Endodermal cell (in vitro differentiated cells): ENCODE data around the gene ETFDH. TPM values are rescaled to one million over a fixed set of nuclear protein-coding genes. Genes with fewer than 3 reads are reported as not detected.
"Not testable (repeated sequence)": the region's sequence is repeated elsewhere in the genome, so short reads cannot be mapped to it uniquely, and the experiment has no call there.

Experiments
- DNase-seq: peaks from one replicate; pipeline ENCODE4 v3.0.0-alpha.2; 2017
- H3K27ac ChIP-seq: 2 replicates; pipeline ENCODE4 v1.5.1; 2013; ENCODE audit warnings: mild to moderate bottlenecking, low read depth, low read length, moderate library complexity
- H3K27me3 ChIP-seq: 2 replicates; pipeline ENCODE4 v1.6.1; 2013; ENCODE audit warnings: mild to moderate bottlenecking, low read length, moderate library complexity; ENCODE audit not compliant: insufficient read depth, control insufficient read depth, poor library complexity, severe bottlenecking
- H3K36me3 ChIP-seq: 2 replicates; pipeline ENCODE4 v1.7.0; 2013; ENCODE audit warnings: mild to moderate bottlenecking, low read length, moderate library complexity; ENCODE audit not compliant: control insufficient read depth, insufficient read depth
- H3K4me1 ChIP-seq: one replicate; pipeline ENCODE4 v1.7.0; 2013; ENCODE audit warnings: low read length; ENCODE audit not compliant: control insufficient read depth, insufficient read depth
- H3K4me3 ChIP-seq: 2 replicates; pipeline ENCODE4 v1.5.1; 2013; ENCODE audit warnings: mild to moderate bottlenecking, low read length, moderate library complexity
- H3K9ac ChIP-seq: 2 replicates; pipeline ENCODE4 v1.6.1; 2013; ENCODE audit warnings: mild to moderate bottlenecking, low read length, moderate library complexity; ENCODE audit not compliant: poor library complexity, severe bottlenecking; ENCODE audit errors: extremely low read depth
- H3K9me3 ChIP-seq: 2 replicates; pipeline ENCODE4 v1.6.1; 2013; ENCODE audit warnings: mild to moderate bottlenecking, low read length, moderate library complexity; ENCODE audit not compliant: control insufficient read depth
- H3K27ac Mint-ChIP-seq: 2 replicates; pipeline ENCODE4 v1.8.0; 2020; ENCODE audit warnings: mixed read lengths
- H3K27me3 Mint-ChIP-seq: 2 replicates; pipeline ENCODE4 v1.8.0; 2021; ENCODE audit warnings: mild to moderate bottlenecking, mixed read lengths; ENCODE audit not compliant: insufficient read depth
- H3K36me3 Mint-ChIP-seq: 2 replicates; pipeline ENCODE4 v1.8.0; 2020; ENCODE audit warnings: low read depth, mixed read lengths
- H3K4me1 Mint-ChIP-seq: 2 replicates; pipeline ENCODE4 v1.8.0; 2020; ENCODE audit warnings: mixed read lengths
- H3K4me3 Mint-ChIP-seq: 2 replicates; pipeline ENCODE4 v1.8.0; 2020; ENCODE audit warnings: mild to moderate bottlenecking, moderate library complexity, mixed read lengths
- H3K9me3 Mint-ChIP-seq: 2 replicates; pipeline ENCODE4 v1.8.0; 2020; ENCODE audit warnings: mild to moderate bottlenecking, mixed read lengths
- CTCF ChIP-seq: fragments of 200-600 bp; sonication (generic); conservative IDR thresholded peaks from 2 replicates; pipeline ENCODE4 v1.5.0; 2021; ENCODE audit warnings: antibody characterized with exemption, mild to moderate bottlenecking
- WGBS, 2 experiments: methylation state at CpG; one replicate each; pipeline versions ENCODE4 v1.1.5 to v1.1.7; 2013; ENCODE audit warnings: missing lambda C conversion rate in 2 of 2, mixed read lengths in 1 of 2; ENCODE audit not compliant: insufficient coverage in 1 of 2, insufficient read length in 1 of 2; 5-methylcytosine and 5-hydroxymethylcytosine counted together
- total RNA-seq, 2 donors: library from RNA; stranded (reverse); fragmentation: NEBNext Ultra II Directional in 1 of 2; extraction: Animal tissue kit (Norgen Biotek cat#: 25700) in 1 of 2; gene quantifications; 2 replicates in 1 of 2; 3 replicates in 1 of 2; pipeline ENCODE4 v1.2.1, GENCODE V29; 2021

ETFDH gene
- total RNA-seq, 2 donors from 2014 or later: 10.6 to 11.8 TPM

- H3K36me3 ChIP-seq: no peaks in the 10 kb centered on the region
- H3K9ac ChIP-seq: no peak overlapping the region
- H3K4me3 ChIP-seq: no peak overlapping the region
- peaks cover 10% of the 10 kb centered on the region for H3K9me3 ChIP-seq
- H3K36me3 Mint-ChIP-seq: peaks cover 3% of the 10 kb centered on the region
- no peaks in the 10 kb centered on the region for H3K4me1 ChIP-seq
- no peak for TF ChIP-seq CTCF
- peaks cover 23% of the 10 kb centered on the region for H3K9me3 Mint-ChIP-seq
- peaks cover 2% of the 10 kb centered on the region for H3K27me3 Mint-ChIP-seq
- no peak overlapping the region for H3K27ac ChIP-seq
- no peaks in the 10 kb centered on the region for H3K4me1 Mint-ChIP-seq
- no peaks in the 10 kb centered on the region for H3K27me3 ChIP-seq
- no peak overlapping the region for H3K27ac Mint-ChIP-seq
- DNase-seq: no peak
- WGBS, 2 experiments: 96 to 100% methylated on average over 4 to 5 of the region's 5 CpGs
- no peak overlapping the region for H3K4me3 Mint-ChIP-seq
These were observed 82.5 kb downstream of the ETFDH start for GRCh38 chr4:158754385-158755180.

DNA sequence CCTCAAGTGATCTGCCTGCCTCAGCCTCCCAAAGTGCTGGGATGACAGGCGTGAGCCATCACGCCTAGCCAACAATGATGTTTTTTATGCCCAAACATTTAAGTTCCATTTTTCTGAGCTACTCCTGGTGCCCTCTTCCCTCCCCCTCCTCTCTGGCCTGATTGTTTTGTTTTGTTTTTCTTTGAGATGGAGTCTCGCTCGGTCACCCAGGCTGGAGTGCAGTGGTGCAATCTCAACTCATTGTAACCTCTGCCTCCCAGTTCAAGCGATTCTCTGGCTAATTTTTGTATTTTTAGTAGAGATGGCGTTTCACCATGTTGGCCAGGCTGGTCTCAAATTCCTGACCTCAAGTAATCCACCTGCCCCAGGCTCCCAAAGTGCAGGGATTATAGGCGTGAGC is 83.7 kb downstream of the ETFDH start:
- WGBS, 2 experiments: 95% methylated on average over 7 of the region's 7 CpGs
- H3K27me3 Mint-ChIP-seq, H3K27me3 ChIP-seq, H3K4me3 ChIP-seq, H3K36me3 ChIP-seq, H3K4me3 Mint-ChIP-seq, H3K9ac ChIP-seq, H3K4me1 Mint-ChIP-seq, H3K27ac Mint-ChIP-seq, H3K4me1 ChIP-seq, DNase-seq, H3K27ac ChIP-seq, H3K36me3 Mint-ChIP-seq: not testable (repeated sequence)
- H3K9me3 ChIP-seq: peaks cover 10% of the 10 kb centered on the region
- H3K9me3 Mint-ChIP-seq: peaks cover 26% of the 10 kb centered on the region

DNA sequence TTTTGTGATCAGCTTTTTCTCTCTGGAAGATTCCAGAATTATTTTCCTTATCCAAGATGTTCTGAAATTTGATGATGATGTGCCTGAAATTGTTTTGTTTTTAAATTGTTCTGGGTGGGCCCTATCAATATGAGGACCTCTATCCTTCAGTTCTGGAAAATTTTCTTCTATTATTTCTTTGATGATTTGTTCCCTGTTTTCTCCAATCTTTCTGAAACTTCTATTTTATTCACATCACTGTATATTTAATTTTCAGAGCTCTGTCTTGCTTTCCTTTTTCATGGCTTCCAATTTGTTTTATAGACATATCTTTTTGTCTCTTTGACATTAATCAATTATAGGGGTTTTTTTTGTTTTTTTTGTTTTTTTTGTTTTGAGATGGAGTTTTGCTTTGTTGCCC is 84.5 kb downstream of the ETFDH start:
- H3K27me3 Mint-ChIP-seq: peaks cover 2% of the 10 kb centered on the region
- Histone ChIP-seq H3K27me3 (no peaks in the 10 kb centered on the region), H3K4me1 (no peaks in the 10 kb centered on the region), H3K27ac (no peak overlapping the region), H3K36me3 (no peaks in the 10 kb centered on the region), H3K4me3 (no peak overlapping the region), H3K9me3 (peaks cover 10% of the 10 kb centered on the region), H3K9ac (no peak overlapping the region)
- H3K36me3 Mint-ChIP-seq: peaks cover 3% of the 10 kb centered on the region
- H3K9me3 Mint-ChIP-seq: peaks cover 26% of the 10 kb centered on the region
- DNase-seq: no peak
- H3K4me1 Mint-ChIP-seq: no peaks in the 10 kb centered on the region
- H3K4me3 Mint-ChIP-seq: no peak overlapping the region
- TF ChIP-seq CTCF: no peak
- no peak overlapping the region for H3K27ac Mint-ChIP-seq

GRCh38 chr4:158758142-158758541 is 86.0 kb downstream of the ETFDH start:
- Histone ChIP-seq H3K9me3 (peaks cover 10% of the 10 kb centered on the region), H3K4me3 (no peak overlapping the region), H3K27ac (no peak overlapping the region), H3K4me1 (no peaks in the 10 kb centered on the region), H3K27me3 (no peaks in the 10 kb centered on the region), H3K36me3 (no peaks in the 10 kb centered on the region), H3K9ac (no peak overlapping the region)
- H3K4me1 Mint-ChIP-seq: no peaks in the 10 kb centered on the region
- peaks cover 3% of the 10 kb centered on the region for H3K36me3 Mint-ChIP-seq
- H3K27ac Mint-ChIP-seq: no peak overlapping the region
- no peak for DNase-seq
- WGBS, 2 experiments: 92 to 100% methylated on average over 2 to 4 of the region's 4 CpGs
- H3K4me3 Mint-ChIP-seq: no peak overlapping the region
- peaks cover 2% of the 10 kb centered on the region for H3K27me3 Mint-ChIP-seq
- peaks cover 26% of the 10 kb centered on the region for H3K9me3 Mint-ChIP-seq
- no peak for TF ChIP-seq CTCF
